ENCODE measurements around the gene SPR. TPM values are rescaled to one million over a fixed set of nuclear protein-coding genes. Genes with fewer than 3 reads are reported as not detected.

Gene SPR
- total RNA-seq, 1 donor from 2014 or later = 7.1 TPM

DNA sequence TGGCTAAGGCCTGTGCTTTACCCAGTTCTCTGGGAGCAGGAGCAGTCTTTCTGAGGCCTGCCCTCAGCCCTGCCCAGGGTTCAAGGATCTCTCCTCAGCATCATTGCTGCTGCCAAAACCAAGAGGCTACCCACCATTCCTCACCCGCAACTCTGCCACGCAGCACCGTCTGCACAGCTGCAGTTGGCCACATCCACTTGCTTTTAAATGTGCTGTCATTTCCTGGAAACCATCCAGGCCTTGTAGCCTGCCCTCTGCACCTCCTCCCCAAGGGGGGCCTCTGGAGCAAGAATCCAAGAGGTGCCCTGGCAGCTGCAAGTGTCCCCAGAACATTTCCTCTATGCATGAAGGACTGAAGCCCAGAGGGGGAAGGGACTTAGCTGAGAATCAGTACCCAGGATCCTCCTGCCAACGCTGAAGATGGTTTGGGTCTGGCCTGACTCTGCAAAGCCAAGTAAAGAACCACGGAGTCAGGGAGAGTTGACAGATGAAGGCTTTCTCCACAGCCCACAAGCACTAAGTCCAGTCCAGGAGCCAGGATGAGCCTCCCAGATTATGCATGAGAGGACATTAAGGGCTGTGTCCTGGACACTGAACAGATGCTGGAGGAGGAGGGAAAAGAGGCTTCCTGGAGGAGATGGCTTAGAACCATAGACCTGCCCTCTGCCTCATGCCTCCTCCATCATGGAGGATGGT is 45.0 kb downstream of the SPR start:
- peaks cover 4% of the 10 kb centered on the region for H3K4me1 Mint-ChIP-seq (ENCODE audit: unreplicated experiment)
- H3K27ac Mint-ChIP-seq (ENCODE audit: unreplicated experiment) = no peak overlapping the region
- H3K4me3 Mint-ChIP-seq (ENCODE audit: unreplicated experiment) = no peak overlapping the region
- H3K36me3 Mint-ChIP-seq (ENCODE audit: unreplicated experiment) = no peaks in the 10 kb centered on the region
- DNase-seq (ENCODE audit: extremely low spot score, unreplicated experiment) = no peak
- H3K9me3 Mint-ChIP-seq (ENCODE audit: unreplicated experiment) = no peaks in the 10 kb centered on the region
- TF ChIP-seq, protein P1, sequence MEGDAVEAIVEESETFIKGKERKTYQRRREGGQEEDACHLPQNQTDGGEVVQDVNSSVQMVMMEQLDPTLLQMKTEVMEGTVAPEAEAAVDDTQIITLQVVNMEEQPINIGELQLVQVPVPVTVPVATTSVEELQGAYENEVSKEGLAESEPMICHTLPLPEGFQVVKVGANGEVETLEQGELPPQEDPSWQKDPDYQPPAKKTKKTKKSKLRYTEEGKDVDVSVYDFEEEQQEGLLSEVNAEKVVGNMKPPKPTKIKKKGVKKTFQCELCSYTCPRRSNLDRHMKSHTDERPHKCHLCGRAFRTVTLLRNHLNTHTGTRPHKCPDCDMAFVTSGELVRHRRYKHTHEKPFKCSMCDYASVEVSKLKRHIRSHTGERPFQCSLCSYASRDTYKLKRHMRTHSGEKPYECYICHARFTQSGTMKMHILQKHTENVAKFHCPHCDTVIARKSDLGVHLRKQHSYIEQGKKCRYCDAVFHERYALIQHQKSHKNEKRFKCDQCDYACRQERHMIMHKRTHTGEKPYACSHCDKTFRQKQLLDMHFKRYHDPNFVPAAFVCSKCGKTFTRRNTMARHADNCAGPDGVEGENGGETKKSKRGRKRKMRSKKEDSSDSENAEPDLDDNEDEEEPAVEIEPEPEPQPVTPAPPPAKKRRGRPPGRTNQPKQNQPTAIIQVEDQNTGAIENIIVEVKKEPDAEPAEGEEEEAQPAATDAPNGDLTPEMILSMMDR (IDR thresholded peaks at IDR 0.05) = no peak
- peaks cover 30% of the 10 kb centered on the region for H3K27me3 Mint-ChIP-seq (ENCODE audit: unreplicated experiment)

DNA sequence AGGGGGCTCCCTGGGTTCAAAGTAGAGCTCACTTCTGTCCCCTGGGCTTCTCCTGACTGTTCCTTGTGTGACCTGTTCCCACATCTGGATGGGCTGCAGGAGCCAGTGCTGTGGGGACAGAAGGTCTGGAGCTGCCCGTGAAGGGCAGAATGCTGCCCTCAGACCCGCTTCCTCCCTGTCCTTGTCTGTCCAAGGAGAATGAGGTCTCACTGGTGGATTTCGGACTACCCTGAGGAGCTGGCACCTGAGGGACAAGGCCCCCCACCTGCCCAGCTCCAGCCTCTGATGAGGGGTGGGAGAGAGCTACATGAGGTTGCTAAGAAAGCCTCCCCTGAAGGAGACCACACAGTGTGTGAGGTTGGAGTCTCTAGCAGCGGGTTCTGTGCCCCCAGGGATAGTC is 45.6 kb downstream of the SPR start:
- Mint-ChIP-seq H3K27me3 (ENCODE audit: unreplicated experiment) (peaks cover 32% of the 10 kb centered on the region), H3K4me1 (ENCODE audit: unreplicated experiment) (peaks cover 4% of the 10 kb centered on the region), H3K4me3 (ENCODE audit: unreplicated experiment) (no peak overlapping the region), H3K27ac (ENCODE audit: unreplicated experiment) (no peak overlapping the region), H3K9me3 (ENCODE audit: unreplicated experiment) (no peaks in the 10 kb centered on the region), H3K36me3 (ENCODE audit: unreplicated experiment) (no peaks in the 10 kb centered on the region)
- no peak for DNase-seq (ENCODE audit: extremely low spot score, unreplicated experiment)
- TF ChIP-seq, protein P1 (IDR thresholded peaks at IDR 0.05) = no peak

DNA sequence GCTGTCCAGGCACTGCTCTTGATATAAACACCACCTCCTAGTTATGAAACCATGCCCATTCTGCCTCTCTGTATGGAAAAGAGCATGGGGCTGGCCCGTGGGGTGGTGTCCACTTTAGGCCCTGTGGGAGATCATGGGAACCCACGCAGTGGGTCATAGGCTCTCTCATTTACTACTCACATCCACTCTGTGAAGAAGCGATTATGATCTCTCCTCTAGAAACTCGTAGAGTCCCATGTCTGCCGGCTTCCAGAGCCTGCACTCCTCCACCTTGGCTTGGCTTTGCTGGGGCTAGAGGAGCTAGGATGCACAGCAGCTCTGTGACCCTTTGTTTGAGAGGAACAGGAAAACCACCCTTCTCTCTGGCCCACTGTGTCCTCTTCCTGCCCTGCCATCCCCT is 46.0 kb downstream of the SPR start:
- Mint-ChIP-seq H3K9me3 (ENCODE audit: unreplicated experiment) (no peaks in the 10 kb centered on the region), H3K27ac (ENCODE audit: unreplicated experiment) (no peak overlapping the region), H3K4me3 (ENCODE audit: unreplicated experiment) (no peak overlapping the region), H3K4me1 (ENCODE audit: unreplicated experiment) (peaks cover 4% of the 10 kb centered on the region), H3K36me3 (ENCODE audit: unreplicated experiment) (peaks cover 2% of the 10 kb centered on the region), H3K27me3 (ENCODE audit: unreplicated experiment) (peaks cover 36% of the 10 kb centered on the region)
- TF ChIP-seq, protein P1 (IDR thresholded peaks at IDR 0.05) = no peak
- DNase-seq (ENCODE audit: extremely low spot score, unreplicated experiment) = no peak

DNA sequence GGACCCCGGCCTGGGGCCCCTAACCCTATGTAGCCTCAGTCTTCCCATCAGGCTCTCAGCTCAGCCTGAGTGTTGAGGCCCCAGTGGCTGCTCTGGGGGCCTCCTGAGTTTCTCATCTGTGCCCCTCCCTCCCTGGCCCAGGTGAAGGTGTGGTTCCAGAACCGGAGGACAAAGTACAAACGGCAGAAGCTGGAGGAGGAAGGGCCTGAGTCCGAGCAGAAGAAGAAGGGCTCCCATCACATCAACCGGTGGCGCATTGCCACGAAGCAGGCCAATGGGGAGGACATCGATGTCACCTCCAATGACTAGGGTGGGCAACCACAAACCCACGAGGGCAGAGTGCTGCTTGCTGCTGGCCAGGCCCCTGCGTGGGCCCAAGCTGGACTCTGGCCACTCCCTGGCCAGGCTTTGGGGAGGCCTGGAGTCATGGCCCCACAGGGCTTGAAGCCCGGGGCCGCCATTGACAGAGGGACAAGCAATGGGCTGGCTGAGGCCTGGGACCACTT is 46.5 kb downstream of the SPR start:
- no peak overlapping the region for H3K27ac Mint-ChIP-seq (ENCODE audit: unreplicated experiment)
- peaks cover 36% of the 10 kb centered on the region for H3K27me3 Mint-ChIP-seq (ENCODE audit: unreplicated experiment)
- no peak overlapping the region for H3K4me3 Mint-ChIP-seq (ENCODE audit: unreplicated experiment)
- H3K4me1 Mint-ChIP-seq (ENCODE audit: unreplicated experiment) = peaks cover 4% of the 10 kb centered on the region
- DNase-seq (ENCODE audit: extremely low spot score, unreplicated experiment) = no peak
- peaks cover 2% of the 10 kb centered on the region for H3K36me3 Mint-ChIP-seq (ENCODE audit: unreplicated experiment)
- TF ChIP-seq, protein P1 (IDR thresholded peaks at IDR 0.05) = no peak
- H3K9me3 Mint-ChIP-seq (ENCODE audit: unreplicated experiment) = no peaks in the 10 kb centered on the region

DNA sequence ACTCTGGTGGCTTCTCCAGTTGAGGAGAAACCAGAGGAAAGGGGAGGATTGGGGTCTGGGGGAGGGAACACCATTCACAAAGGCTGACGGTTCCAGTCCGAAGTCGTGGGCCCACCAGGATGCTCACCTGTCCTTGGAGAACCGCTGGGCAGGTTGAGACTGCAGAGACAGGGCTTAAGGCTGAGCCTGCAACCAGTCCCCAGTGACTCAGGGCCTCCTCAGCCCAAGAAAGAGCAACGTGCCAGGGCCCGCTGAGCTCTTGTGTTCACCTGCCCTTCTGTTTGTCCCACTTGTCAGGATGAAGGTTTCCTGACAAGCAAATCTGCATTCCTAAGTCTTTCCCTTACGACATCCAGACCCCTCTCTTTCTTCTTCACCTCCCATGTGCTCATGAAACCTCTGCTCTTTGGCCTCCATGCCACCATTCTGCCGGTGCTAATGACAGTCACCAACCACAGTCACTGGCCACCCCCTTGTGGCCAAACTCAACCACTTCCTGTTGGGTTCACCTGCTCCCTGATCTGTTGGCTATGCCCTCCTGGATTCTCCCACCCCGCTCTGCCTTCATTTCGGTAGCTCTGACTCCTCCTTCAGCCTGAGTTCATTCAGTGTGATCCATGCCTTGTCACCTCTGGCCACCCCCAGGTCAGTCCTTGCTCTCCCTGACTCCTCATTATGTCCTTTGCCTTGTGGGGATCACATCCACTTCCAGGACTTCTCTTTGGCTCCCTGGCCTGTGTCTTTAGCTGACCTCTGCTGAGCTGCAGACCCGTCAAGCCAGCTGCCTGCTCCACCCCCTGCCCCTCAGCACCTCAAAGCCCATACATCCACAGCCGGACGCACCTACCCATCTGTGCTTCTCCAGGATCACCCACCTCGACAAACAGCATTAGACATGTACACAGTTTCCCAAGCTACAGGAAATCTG is 47.7 kb downstream of the SPR start:
- Mint-ChIP-seq H3K9me3 (ENCODE audit: unreplicated experiment) (no peaks in the 10 kb centered on the region), H3K27me3 (ENCODE audit: unreplicated experiment) (peaks cover 42% of the 10 kb centered on the region), H3K27ac (ENCODE audit: unreplicated experiment) (no peak overlapping the region), H3K36me3 (ENCODE audit: unreplicated experiment) (peaks cover 8% of the 10 kb centered on the region), H3K4me3 (ENCODE audit: unreplicated experiment) (no peak overlapping the region), H3K4me1 (ENCODE audit: unreplicated experiment) (peaks cover 7% of the 10 kb centered on the region)
- DNase-seq (ENCODE audit: extremely low spot score, unreplicated experiment) = no peak
- TF ChIP-seq, protein P1 (IDR thresholded peaks at IDR 0.05) = peak; percentile 11
